ENCODE measurements around the gene WDR90. TPM values are rescaled to one million over a fixed set of nuclear protein-coding genes. Genes with fewer than 3 reads are reported as not detected.
A peak's percentile ranks its signal among the peaks of the same experiment; 100 is the strongest.

The WDR90 gene
- total and polyA plus RNA-seq, 2 of the 13 experiments (the other 11 are each of a cell fraction or from before 2014, with no cell fraction given): 14.9 to 28.9 TPM

- peak; percentile 100 for TF ChIP-seq ARID4A (CRISPR knock-in tag; IDR thresholded peaks at IDR 0.05; ENCODE audit: borderline replicate concordance)
- TF ChIP-seq ZNF746 (CRISPR knock-in tag; IDR thresholded peaks at IDR 0.05): peak; percentile 52; the same call in 1 of the 2 replicates
- 0 out of 2 replicates have a peak, but pooled peaks have one; percentile 17 for TF ChIP-seq ZBTB33 (CRISPR knock-in tag; IDR thresholded peaks at IDR 0.05)
- peak; percentile 74; the same call in 1 of the 2 replicates for TF ChIP-seq ZNF550 (CRISPR knock-in tag; IDR thresholded peaks at IDR 0.05; ENCODE audit: borderline replicate concordance)
- TF ChIP-seq NR0B2 (CRISPR knock-in tag; IDR thresholded peaks at IDR 0.05): peak; percentile 93
- peak; percentile 20; the same call in 1 of the 2 replicates for TF ChIP-seq POLR2AphosphoS5 (IDR thresholded peaks at IDR 0.05; ENCODE audit: low read depth, low read length)
- TF ChIP-seq SOX13 (IDR thresholded peaks at IDR 0.05): no peak
- peak in 1 of 2 experiments; percentile 46; a peak in 1 of 4 replicates for TF ChIP-seq SOX13 (CRISPR knock-in tag; conservative IDR thresholded peaks at IDR 0.05 in 1 of 2, IDR thresholded peaks at IDR 0.05 in 1 of 2)
- TF ChIP-seq ASH2L (IDR thresholded peaks at IDR 0.05; ENCODE audit: insufficient read length, low read depth, low read length): peak; percentile 48
- TF ChIP-seq ZNF501 (CRISPR knock-in tag; IDR thresholded peaks at IDR 0.05): peak; percentile 81
- peak; percentile 65; the same call in 1 of the 2 replicates for TF ChIP-seq TFAP4 (IDR thresholded peaks at IDR 0.05; ENCODE audit: borderline replicate concordance, low read depth)
- peak; percentile 57; the same call in 1 of the 2 replicates for TF ChIP-seq TGIF2 (CRISPR knock-in tag; IDR thresholded peaks at IDR 0.05)
- TF ChIP-seq ZNF468 (CRISPR knock-in tag; IDR thresholded peaks at IDR 0.05): 0 out of 2 replicates have a peak, but pooled peaks have one; percentile 19
- 0 out of 2 replicates have a peak, but pooled peaks have one; percentile 52 for TF ChIP-seq ZNF121 (CRISPR knock-in tag; IDR thresholded peaks at IDR 0.05)
- no peak for TF ChIP-seq ZBTB21 (CRISPR knock-in tag; IDR thresholded peaks at IDR 0.05)
- TF ChIP-seq PHB2 (IDR thresholded peaks at IDR 0.05; ENCODE audit: partially characterized antibody): no peak
- peak; percentile 66; the same call in 1 of the 2 replicates for TF ChIP-seq ZNF30 (CRISPR knock-in tag; IDR thresholded peaks at IDR 0.05)
- peak; percentile 95; the same call in 1 of the 2 replicates for TF ChIP-seq ZNF616 (CRISPR knock-in tag; IDR thresholded peaks at IDR 0.05; ENCODE audit: low read depth)
- peak; percentile 61 to 74 for TF ChIP-seq POLR2A (IDR thresholded peaks at IDR 0.05; ENCODE audit: insufficient read depth in 1 of 2, low read depth in 2 of 2, low read length in 2 of 2)
- TF ChIP-seq NCOA2 (CRISPR knock-in tag; IDR thresholded peaks at IDR 0.05): 0 out of 2 replicates have a peak, but pooled peaks have one; percentile 48
- TF ChIP-seq IRF2 (CRISPR knock-in tag; IDR thresholded peaks at IDR 0.05): peak; percentile 36; the same call in 1 of the 2 replicates
These were observed at the start of gene WDR90 (continued) for GRCh38 chr16:648781-649589.
